GM21423 (cell line): ENCODE data around the gene EPHA3.

Experiments
- ATAC-seq: cut with Tn5 transposase; IDR thresholded peaks from one replicate; pipeline ENCODE4 v1.9.1; 2021; ENCODE audit warnings: mild to moderate bottlenecking, moderate library complexity; ENCODE audit not compliant: unreplicated experiment

The EPHA3 gene

DNA sequence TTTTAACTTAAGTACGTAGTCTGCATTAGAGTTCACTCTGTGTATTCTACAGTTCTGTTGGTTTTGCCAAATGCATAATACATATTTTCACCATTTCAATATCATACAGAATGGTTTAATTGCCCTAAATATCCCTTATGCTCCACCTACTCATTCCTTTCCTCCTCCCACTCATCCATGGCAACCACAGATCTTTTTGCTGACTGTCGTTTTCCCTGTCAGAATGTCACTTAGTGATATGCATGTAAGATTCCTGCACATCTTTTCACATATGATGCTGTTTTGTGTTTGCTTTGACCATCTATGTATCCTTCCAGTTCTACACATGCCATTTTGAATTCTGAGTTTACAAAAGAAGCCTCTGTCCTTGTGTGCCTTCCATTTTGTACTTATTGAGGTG, 36.7 kb downstream of the EPHA3 start:
- ATAC-seq, result no peak

GRCh38 chr3:89145995-89146394, 38.6 kb downstream of the EPHA3 start:
- no peak for ATAC-seq

DNA sequence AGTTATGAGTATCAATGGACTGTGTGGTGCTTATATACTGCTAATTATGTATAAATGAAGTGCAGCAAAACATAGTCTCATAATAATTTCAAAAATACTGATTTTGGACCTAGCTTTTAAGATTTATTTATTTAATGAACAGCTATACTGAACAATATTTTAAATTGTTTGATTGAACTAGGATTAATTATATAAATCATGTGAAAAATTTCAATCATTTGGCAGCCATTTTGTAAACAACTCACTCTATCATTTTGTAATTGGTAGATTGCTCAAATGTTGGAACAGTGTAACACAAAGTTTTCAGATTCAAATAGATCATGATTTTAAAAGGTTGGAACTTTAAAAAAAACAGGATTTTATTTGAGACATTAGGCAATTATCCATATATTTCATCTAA, 47.0 kb downstream of the EPHA3 start:
- ATAC-seq, result no peak

GRCh38 chr3:89155811-89156210, 48.4 kb downstream of the EPHA3 start:
- no peak for ATAC-seq

DNA sequence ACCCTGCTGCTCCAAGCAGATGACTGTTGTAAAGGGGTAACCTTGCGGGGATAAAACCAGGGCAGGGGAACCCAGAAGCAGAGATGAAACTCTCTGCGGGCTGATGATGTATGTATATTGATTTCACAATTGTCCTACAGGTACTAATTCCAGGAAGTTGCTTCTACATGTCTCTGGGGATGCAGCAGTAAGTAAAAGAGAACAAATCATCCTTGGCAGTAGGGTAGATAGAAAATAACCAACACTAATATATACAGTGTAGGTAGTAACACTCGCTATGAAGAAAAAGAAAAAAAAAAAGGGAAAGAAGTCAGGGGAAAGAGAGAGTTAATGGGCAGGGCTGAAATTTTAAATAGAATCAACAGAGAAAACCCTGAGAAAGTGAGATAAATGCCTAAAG, 50.2 kb downstream of the EPHA3 start:
- ATAC-seq, result no peak

DNA sequence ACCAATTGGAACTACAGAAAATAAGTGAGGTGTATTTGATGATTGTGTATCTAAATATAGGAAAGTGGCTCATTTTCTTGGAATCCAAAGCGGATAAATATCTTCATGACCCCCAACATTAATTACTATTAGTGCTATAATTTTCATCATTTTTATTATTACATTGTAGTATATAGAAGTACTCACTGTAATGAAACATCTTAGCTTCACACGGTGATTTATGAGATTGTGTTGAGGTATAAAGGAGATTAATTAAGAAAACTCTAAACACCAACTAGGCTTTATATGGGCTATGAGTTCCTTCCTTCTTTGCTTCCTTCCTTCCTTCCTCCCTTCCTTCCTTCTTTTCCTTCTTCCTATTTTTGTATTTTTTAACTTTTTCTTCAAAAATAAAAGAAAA, 52.2 kb downstream of the EPHA3 start:
- no peak for ATAC-seq

GRCh38 chr3:89164774-89165173, 57.4 kb downstream of the EPHA3 start:
- no peak for ATAC-seq

DNA sequence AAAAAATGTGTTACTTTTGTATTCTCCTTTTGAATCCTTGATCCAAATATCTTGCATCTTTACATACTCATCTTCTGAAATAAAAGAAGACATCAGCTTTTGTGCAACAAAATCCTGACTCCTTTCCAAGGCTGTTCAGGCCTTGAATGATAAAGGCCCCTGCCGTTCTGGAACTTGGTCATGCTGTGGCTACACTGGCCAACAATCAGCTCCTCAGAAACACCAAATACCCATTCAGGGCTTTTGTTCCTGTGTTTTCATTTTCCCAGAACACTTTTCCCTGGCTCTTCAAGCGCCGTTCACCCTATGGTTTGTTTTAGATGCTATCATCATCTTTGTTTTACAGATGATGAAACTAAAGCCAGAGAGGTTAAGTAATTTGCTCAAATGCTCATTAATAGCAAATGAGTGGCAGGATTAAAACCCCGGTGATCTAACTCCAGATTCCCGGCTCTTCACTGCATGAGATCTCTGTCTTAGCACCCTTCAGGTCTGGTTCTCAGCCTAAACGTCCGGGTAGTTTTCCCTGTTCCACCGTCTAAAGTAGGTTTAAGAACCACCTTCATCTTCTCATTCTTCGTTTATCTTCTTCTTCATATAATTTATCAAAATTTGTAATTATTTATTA, 58.3 kb downstream of the EPHA3 start:
- ATAC-seq, result no peak

DNA sequence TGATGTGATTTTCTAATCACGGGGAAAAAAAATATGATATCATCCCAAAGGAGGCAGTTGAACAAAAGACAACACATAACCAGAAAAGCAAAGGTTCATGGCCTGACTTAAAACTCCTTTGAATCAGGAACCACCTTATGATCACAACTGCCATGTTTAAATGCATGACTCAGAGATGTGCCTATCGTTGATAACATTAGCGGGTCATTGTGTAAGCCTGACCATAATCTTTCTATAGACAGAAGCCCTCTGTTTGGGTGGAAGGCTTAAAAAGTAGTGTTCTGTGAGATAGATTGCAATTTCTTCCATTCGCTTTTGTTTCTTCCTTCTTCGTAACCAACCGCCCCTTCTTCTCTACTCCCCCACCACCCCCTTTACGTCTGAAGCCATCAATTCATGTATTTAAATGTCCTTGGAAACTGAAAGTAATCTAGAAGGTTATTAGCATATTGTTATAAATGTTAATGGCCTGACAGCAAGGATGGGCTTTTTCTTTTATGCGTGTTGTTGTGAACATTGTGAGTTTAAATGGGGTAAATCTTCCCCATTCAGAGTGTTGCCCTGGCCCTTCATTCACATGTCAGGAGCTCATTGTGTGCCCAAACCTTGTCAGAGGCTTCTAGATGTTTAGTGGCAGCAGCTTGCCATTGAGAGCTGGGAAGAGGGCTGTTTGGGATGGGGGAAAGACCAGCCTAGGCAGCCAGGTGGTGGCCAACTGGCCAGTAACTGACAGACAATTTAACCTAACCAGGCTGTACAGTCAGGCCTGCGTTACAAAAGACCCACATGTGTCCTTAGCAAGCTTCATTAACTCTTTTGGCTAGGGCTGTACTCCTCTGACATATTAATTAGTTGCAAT, 64.5 kb downstream of the EPHA3 start:
- ATAC-seq, result no peak

DNA sequence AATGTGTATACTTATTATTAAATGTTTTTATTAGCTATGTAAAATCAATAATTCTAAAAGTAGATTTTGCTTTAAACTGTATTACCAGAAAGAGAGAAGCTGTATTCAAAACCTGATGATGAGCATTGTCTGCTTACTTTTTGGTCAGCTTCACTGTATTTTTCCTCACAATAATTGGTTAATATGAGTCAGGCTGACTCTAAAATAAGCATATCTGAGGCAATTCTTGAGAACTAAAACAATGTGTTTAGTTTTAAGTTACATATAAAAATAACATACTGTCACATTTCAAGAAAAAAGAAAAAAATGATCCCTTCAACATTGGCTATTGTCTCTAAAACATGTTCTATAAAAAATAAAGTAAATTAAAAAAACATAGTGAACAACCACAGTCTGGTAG, 66.1 kb downstream of the EPHA3 start:
- no peak for ATAC-seq

DNA sequence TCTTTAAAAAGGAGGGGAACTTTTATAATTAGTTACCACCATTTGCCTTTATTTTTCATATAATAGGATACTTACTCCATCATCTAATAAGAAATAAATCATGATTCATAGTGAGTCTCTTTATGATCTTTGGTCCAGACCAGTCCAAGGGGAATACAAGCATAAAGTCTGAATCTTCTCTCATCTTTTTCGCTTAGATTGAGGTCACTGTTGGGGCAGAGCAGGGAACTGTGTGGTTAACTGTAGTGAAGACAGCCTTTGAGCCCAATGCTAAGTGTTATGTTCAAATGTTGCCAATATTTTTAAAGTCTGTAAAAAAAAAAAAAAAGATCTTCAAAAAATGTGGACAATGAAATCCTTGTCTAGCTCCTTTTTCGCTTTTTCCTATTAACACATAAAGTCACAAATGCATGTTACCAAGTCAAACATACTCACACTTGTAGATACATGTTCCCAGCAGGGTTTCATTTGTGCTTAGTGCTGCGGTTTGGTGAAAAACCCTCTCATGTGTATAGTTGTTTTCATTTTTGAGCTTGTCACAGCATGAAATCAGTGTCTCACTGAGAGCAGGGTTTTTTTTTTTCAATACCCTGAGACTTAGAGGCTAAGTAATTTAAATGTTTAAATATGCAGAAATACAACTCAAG, 72.1 kb downstream of the EPHA3 start:
- ATAC-seq, result no peak

GRCh38 chr3:89180334-89180733, 72.9 kb downstream of the EPHA3 start:
- no peak for ATAC-seq

DNA sequence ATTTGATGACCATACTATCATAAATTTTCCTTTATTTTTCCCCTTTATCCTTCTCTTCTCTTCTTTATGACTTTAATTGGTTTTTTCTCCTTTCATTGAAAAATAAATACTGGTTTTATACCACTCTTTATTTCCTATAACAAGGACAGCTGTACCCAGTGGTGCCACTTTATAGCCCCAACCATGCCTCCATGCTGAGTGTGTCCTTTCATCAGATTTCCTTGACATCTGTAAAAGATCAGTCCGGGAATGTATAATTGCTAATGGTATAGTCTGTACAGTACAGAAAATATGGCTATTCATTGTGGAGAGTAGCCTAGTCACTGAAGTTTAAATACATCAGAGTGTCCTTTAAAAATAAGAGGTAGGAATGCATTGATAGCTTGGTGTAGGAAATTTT, 74.6 kb downstream of the EPHA3 start:
- ATAC-seq, result no peak

DNA sequence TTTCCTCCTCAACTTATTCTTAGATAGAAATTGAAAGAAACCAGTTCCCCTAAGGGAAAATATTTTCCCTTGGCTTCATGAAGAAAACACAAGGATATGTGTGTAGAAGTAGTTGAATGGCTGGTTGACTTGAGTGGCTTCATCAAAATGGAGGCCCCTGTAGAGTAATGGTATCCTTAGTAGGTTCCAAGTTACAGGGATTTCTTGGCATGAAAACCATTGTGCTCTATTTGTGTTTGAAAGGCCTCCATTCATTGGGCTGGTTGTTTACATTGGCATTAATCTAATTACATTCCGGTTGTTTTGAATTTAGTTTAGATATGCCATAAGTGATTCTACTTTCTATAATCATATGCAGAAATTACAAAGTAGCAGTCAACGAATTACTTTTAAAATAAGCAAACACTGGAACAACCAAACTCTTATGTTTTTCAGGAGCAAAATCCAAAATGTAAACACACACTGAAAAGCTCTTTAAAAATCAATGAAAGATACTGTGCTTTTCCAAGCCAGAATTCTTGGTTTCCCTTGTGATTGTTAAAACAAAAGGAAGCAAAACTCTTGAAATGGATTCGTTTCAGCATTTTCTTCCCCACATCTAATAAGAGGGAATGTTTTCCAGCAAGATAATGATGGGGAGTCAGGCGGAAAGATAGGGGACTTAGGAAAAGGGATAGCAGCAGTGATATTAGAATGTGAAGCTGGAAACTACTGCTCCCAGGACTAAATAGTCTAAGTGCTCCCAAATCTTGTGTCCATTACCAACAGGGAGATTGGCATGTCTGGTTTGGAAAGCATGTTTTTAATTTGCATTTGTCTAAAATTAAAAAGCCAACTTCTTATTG, 77.0 kb downstream of the EPHA3 start:
- no peak for ATAC-seq

DNA sequence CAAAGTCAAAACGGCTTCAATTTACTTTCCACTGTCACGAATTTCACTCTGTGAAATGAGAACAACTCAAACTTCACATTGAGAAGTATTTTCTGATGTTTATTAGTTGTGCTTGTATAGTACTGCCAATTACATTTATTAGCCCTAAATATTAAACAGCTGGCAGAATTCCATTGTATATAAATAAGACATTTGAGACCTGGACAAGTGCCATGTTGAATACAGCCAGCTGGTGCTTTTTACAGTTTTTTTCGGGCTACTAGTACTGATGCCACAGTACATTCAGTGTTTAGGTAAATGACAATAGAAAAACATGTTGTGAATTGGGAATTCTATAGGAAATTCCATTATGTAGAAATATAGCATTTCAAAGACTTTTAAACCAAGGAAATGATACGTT, 79.0 kb downstream of the EPHA3 start:
- ATAC-seq, result no peak

GRCh38 chr3:89198591-89198990, 91.2 kb downstream of the EPHA3 start:
- ATAC-seq, result no peak

DNA sequence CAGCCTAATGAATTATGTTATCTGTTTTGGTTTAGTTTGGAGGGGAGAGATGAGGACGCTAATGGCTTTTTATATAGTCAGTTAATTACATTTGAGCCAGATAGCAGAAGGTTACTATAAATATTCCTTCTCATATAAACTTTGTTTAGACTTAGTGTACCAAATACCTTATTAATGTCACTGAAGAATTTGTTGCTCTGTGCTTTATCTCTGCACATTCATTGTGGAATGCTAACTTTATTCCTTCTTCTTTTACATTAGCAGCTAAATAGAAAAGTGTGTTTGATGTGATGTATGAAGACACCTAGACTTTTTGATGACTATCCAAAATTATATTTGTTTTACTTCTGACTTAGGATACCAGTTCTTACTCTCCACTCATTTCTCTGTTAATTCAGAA, 105.2 kb downstream of the EPHA3 start:
- no peak for ATAC-seq

GRCh38 chr3:89216016-89216739, 108.8 kb downstream of the EPHA3 start:
- ATAC-seq, result no peak

GRCh38 chr3:89217148-89217685, 109.8 kb downstream of the EPHA3 start:
- no peak for ATAC-seq

DNA sequence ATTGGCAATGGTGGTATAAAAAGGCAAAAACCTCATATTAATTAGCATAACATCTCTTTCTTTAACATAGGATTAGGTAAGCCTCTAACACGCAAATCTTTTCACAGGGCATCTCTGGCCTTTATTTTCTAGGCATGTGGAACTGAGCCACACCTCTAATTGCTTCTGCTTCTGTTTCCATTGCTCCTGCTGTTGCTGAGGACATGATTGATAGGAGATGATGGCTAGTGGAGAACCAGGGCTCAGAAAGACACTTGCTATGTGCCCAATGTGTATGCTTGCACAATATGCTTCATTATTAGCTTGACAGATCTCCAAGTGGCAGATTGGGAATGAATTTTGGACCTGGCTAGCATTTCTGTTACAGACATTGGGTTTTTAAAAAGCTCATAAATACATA, 114.5 kb downstream of the EPHA3 start:
- no peak for ATAC-seq
